ENCODE data around the gene MVB12B.

Gene MVB12B

GRCh38 chr9:126377176-126377509, 50.5 kb downstream of the MVB12B start:
- H3K27ac ChIP-seq = no peak overlapping the region
- no peaks in the 10 kb centered on the region for H3K36me3 ChIP-seq (ENCODE audit: insufficient read depth, low read length)
- H3K9ac ChIP-seq (ENCODE audit: insufficient read length) = no peak overlapping the region
- TF ChIP-seq FOXP2 (optimal IDR thresholded peaks at IDR 0.05; ENCODE audit: control extremely low read depth, extremely low read length, insufficient read depth) (no peak), EZH2 (IDR thresholded peaks at IDR 0.05) (no peak), POLR2AphosphoS5 (IDR thresholded peaks at IDR 0.05; ENCODE audit: borderline replicate concordance, low read depth, low read length) (no peak)
- H3K4me3 ChIP-seq = no peak overlapping the region
- no peaks in the 10 kb centered on the region for H3K9me3 ChIP-seq (ENCODE audit: low read depth, low read length)
- DNase-seq (ENCODE audit: low read depth, low spot score) = no peak

GRCh38 chr9:126377536-126377935, 50.9 kb downstream of the MVB12B start:
- no peak for TF ChIP-seq EZH2 (IDR thresholded peaks at IDR 0.05)
- Histone ChIP-seq H3K9ac (ENCODE audit: insufficient read length) (no peak overlapping the region), H3K4me3 (no peak overlapping the region), H3K36me3 (ENCODE audit: insufficient read depth, low read length) (no peaks in the 10 kb centered on the region), H3K27ac (no peak overlapping the region), H3K9me3 (ENCODE audit: low read depth, low read length) (no peaks in the 10 kb centered on the region)
- DNase-seq (ENCODE audit: low read depth, low spot score) = no peak

DNA sequence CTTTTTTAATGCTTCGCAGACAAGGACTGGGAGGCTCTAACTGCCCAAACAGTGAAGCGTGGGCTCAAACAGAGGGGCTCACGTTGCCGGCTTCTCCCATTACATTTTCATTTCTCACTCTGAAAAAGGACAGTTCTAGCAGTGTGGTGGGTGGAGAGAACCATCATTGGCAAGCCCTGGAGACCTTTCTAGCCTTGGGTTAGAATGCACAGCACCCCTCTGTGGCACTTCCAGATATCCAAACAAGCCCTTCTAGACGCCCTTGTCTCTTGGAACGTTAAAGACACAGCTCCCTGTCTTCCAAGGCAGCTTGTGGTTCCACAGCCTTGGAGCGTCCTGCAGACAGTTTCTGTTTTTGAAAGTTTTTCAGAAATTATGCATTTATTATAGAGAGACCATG, 52.1 kb downstream of the MVB12B start:
- Histone ChIP-seq H3K9ac (ENCODE audit: insufficient read length) (no peak overlapping the region), H3K27ac (no peak overlapping the region), H3K36me3 (ENCODE audit: insufficient read depth, low read length) (no peaks in the 10 kb centered on the region), H3K4me3 (no peak overlapping the region), H3K9me3 (ENCODE audit: low read depth, low read length) (no peaks in the 10 kb centered on the region)
- DNase-seq (ENCODE audit: low read depth, low spot score) = no peak
- TF ChIP-seq FOXP2 (optimal IDR thresholded peaks at IDR 0.05; ENCODE audit: control extremely low read depth, extremely low read length, insufficient read depth) (no peak), EZH2 (IDR thresholded peaks at IDR 0.05) (no peak), POLR2AphosphoS5 (IDR thresholded peaks at IDR 0.05; ENCODE audit: borderline replicate concordance, low read depth, low read length) (no peak)

DNA sequence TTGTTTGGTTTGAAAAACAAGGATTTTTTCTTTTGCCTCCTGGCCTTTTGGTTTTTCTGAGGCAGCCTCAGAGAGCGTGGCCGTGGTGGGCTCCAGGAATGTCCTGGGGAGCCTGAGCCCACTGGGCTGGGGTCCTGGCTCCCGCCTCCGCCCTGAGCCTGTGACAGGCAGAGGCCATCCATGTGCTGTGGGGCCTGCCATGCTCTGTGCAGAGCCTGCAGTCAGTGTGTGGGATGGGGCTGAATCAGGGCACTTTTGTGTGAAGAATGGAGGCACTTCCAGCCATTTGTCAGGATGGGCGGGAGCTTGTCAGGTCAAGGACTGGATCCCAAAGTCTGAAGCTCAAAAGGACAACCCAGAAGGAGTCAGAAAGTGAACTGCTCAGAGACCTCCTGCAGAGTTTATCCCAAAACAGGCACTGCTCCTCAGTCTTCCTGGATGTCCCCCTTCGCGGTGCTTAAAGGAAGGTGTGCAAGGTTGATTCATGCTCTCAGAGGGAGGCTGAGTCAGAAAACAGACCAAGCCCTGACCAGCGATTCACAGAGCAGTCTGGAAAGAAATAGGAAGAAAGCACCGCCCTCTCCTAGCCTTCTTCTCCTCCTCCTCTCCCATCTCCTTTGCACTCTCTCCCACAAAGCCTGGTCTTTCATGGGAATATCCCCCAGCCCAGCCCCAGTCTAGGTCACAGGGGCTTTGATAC, 53.2 kb downstream of the MVB12B start:
- no peak for DNase-seq (ENCODE audit: low read depth, low spot score)
- no peak overlapping the region for H3K27ac ChIP-seq
- no peaks in the 10 kb centered on the region for H3K9me3 ChIP-seq (ENCODE audit: low read depth, low read length)
- TF ChIP-seq FOXP2 (optimal IDR thresholded peaks at IDR 0.05; ENCODE audit: control extremely low read depth, extremely low read length, insufficient read depth) (no peak), EZH2 (IDR thresholded peaks at IDR 0.05) (no peak), POLR2AphosphoS5 (IDR thresholded peaks at IDR 0.05; ENCODE audit: borderline replicate concordance, low read depth, low read length) (no peak)
- no peak overlapping the region for H3K9ac ChIP-seq (ENCODE audit: insufficient read length)
- no peak overlapping the region for H3K4me3 ChIP-seq
- H3K36me3 ChIP-seq (ENCODE audit: insufficient read depth, low read length) = no peaks in the 10 kb centered on the region

DNA sequence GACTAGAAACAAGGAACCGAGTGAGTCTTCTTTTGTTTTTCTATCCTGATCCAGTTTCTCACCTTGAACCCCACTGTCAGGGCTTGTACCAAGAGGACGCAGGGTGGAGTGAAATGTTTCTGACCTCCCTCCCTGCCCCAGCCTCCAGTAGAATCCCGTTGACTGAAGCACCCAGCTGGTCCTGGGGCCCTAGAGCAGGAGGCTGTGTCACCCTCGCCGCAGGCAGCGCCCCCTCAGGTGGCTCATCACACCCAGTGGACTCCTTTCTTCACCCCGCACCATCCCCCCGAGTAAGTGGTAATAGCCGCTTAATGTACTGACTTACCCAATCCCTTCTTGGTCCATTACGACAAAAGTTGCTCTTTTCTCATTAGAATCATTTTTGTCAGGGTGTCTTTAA, 53.8 kb downstream of the MVB12B start:
- TF ChIP-seq POLR2AphosphoS5 (IDR thresholded peaks at IDR 0.05; ENCODE audit: borderline replicate concordance, low read depth, low read length) (no peak), EZH2 (IDR thresholded peaks at IDR 0.05) (no peak), FOXP2 (optimal IDR thresholded peaks at IDR 0.05; ENCODE audit: control extremely low read depth, extremely low read length, insufficient read depth) (no peak)
- Histone ChIP-seq H3K9me3 (ENCODE audit: low read depth, low read length) (no peaks in the 10 kb centered on the region), H3K27ac (no peak overlapping the region), H3K4me3 (no peak overlapping the region), H3K36me3 (ENCODE audit: insufficient read depth, low read length) (no peaks in the 10 kb centered on the region), H3K9ac (ENCODE audit: insufficient read length) (no peak overlapping the region)
- no peak for DNase-seq (ENCODE audit: low read depth, low spot score)

GRCh38 chr9:126381195-126381594, 54.6 kb downstream of the MVB12B start:
- TF ChIP-seq FOXP2 (optimal IDR thresholded peaks at IDR 0.05; ENCODE audit: control extremely low read depth, extremely low read length, insufficient read depth) (no peak), POLR2AphosphoS5 (IDR thresholded peaks at IDR 0.05; ENCODE audit: borderline replicate concordance, low read depth, low read length) (no peak), EZH2 (IDR thresholded peaks at IDR 0.05) (no peak)
- no peaks in the 10 kb centered on the region for H3K9me3 ChIP-seq (ENCODE audit: low read depth, low read length)
- H3K27ac ChIP-seq = no peak overlapping the region
- no peak overlapping the region for H3K4me3 ChIP-seq
- no peak overlapping the region for H3K9ac ChIP-seq (ENCODE audit: insufficient read length)
- no peaks in the 10 kb centered on the region for H3K36me3 ChIP-seq (ENCODE audit: insufficient read depth, low read length)
- no peak for DNase-seq (ENCODE audit: low read depth, low spot score)

DNA sequence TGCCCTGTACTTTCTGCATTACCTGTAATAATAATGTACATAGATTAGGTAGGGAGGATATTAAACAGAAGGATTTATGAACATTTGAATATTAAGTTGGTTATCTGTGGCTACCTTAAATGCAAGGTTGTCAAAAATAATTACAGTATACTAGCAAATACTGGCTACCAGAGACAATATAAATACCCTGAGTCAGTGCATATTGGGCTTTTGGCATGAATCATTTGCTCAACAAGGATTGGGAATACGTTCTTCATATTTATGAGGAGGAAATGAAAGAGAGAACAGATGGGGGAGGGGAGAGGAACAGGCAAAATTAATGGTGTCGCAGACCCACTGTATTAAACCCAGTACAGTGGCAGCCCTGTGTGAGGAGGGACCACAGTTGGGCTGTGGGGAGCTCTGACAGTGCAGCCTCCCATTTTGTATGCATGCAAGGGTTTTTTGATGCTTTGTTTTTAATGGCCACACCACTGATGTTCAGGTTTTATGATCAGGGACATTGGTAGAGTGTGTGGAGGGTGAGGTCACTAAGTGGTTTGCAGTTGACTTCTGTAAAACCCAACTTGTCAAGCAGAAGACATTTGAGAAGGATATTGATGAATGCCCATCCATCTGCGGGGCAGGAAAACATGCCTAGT, 56.9 kb downstream of the MVB12B start:
- Histone ChIP-seq H3K36me3 (ENCODE audit: insufficient read depth, low read length) (no peaks in the 10 kb centered on the region), H3K9me3 (ENCODE audit: low read depth, low read length) (no peaks in the 10 kb centered on the region), H3K27ac (no peak overlapping the region), H3K4me3 (no peak overlapping the region), H3K9ac (ENCODE audit: insufficient read length) (no peak overlapping the region)
- TF ChIP-seq POLR2AphosphoS5 (IDR thresholded peaks at IDR 0.05; ENCODE audit: borderline replicate concordance, low read depth, low read length) (no peak), EZH2 (IDR thresholded peaks at IDR 0.05) (no peak), FOXP2 (optimal IDR thresholded peaks at IDR 0.05; ENCODE audit: control extremely low read depth, extremely low read length, insufficient read depth) (no peak)
- no peak for DNase-seq (ENCODE audit: low read depth, low spot score)

- H3K4me3 ChIP-seq = no peak overlapping the region
- TF ChIP-seq POLR2AphosphoS5 (IDR thresholded peaks at IDR 0.05; ENCODE audit: borderline replicate concordance, low read depth, low read length) (no peak), EZH2 (IDR thresholded peaks at IDR 0.05) (no peak), FOXP2 (optimal IDR thresholded peaks at IDR 0.05; ENCODE audit: control extremely low read depth, extremely low read length, insufficient read depth) (no peak)
- H3K9me3 ChIP-seq (ENCODE audit: low read depth, low read length) = no peaks in the 10 kb centered on the region
- H3K36me3 ChIP-seq (ENCODE audit: insufficient read depth, low read length) = no peaks in the 10 kb centered on the region
- no peak for DNase-seq (ENCODE audit: low read depth, low spot score)
- no peak overlapping the region for H3K27ac ChIP-seq
- no peak overlapping the region for H3K9ac ChIP-seq (ENCODE audit: insufficient read length)
These were observed 58.3 kb downstream of the MVB12B start for GRCh38 chr9:126384926-126385325.

GRCh38 chr9:126386088-126386487, 59.5 kb downstream of the MVB12B start:
- H3K9ac ChIP-seq (ENCODE audit: insufficient read length) = no peak overlapping the region
- H3K36me3 ChIP-seq (ENCODE audit: insufficient read depth, low read length) = no peaks in the 10 kb centered on the region
- TF ChIP-seq FOXP2 (optimal IDR thresholded peaks at IDR 0.05; ENCODE audit: control extremely low read depth, extremely low read length, insufficient read depth) (no peak), EZH2 (IDR thresholded peaks at IDR 0.05) (no peak)
- H3K27ac ChIP-seq = no peak overlapping the region
- no peak for DNase-seq (ENCODE audit: low read depth, low spot score)
- no peaks in the 10 kb centered on the region for H3K9me3 ChIP-seq (ENCODE audit: low read depth, low read length)
- no peak overlapping the region for H3K4me3 ChIP-seq
